ENCODE measurements around the gene KMT2D.

GRCh38 chr12:49055092-49055491 is 5.5 kb downstream of the KMT2D start:
- TF ChIP-seq CTCF (conservative IDR thresholded peaks at IDR 0.05; ENCODE audit: low read depth, low read length) (no peak), EZH2 (IDR thresholded peaks at IDR 0.05; ENCODE audit: low read length, unreplicated experiment) (no peak), EZH2phosphoT487 (IDR thresholded peaks at IDR 0.05; ENCODE audit: borderline replicate concordance, low read length) (no peak)
